LNCaP clone FGC (cell line): Measurements from ENCODE around the gene OR4D1.
"Not testable (repeated sequence)": the region's sequence is repeated elsewhere in the genome, so short reads cannot be mapped to it uniquely, and the experiment has no call there.

Experiments
- DNase-seq: peaks from one replicate; pipeline ENCODE4 v3.0.0-alpha.2; 2011; ENCODE audit warnings: low read depth
- H3K4me3 ChIP-seq: 2 replicates; pipeline ENCODE4 v1.5.1; 2011; ENCODE audit warnings: mild to moderate bottlenecking, low read depth, low read length, control low read depth
- CTCF ChIP-seq: IDR thresholded peaks from 2 replicates; pipeline ENCODE4 v1.5.1; 2012; ENCODE audit warnings: mild to moderate bottlenecking; ENCODE audit not compliant: control insufficient read depth, insufficient read depth; ENCODE audit errors: extremely low read depth

The OR4D1 gene

GRCh38 chr17:58147930-58148434 is at the start of gene OR4D1:
OR4D1 (plus strand) TSS chr17:58148384; CDS start chr17:58155154, 6,770 bp downstream.
- H3K4me3 ChIP-seq, result no peak within 1 kb of the TSS
- TF ChIP-seq CTCF, result no peak
- no peak for DNase-seq

DNA sequence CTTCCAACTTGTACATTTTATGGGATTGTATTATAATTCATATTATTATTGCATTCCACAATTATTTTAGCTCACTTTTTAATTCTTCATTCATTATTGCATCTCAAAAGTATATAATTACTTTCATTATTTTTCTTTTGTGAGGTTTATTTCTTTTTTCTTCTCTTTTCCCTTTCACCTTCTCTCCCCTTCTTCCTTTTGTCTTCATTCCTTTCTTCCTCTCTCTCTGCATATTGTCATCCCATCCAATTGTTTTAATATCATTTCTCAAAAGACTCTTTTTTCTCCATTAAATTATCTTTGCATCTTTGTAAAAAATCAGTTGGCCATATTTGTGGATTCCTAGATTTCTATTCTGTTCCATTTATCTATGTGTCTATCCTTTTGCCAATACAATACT is 47.7 kb upstream of the OR4D1 start:
- TF ChIP-seq CTCF, result no peak
- DNase-seq, result no peak
- H3K4me3 ChIP-seq, result no peak overlapping the region

GRCh38 chr17:58101898-58102297 is 46.3 kb upstream of the OR4D1 start:
- DNase-seq, H3K4me3 ChIP-seq: not testable (repeated sequence)

GRCh38 chr17:58105093-58105492 is 43.1 kb upstream of the OR4D1 start:
- no peak for DNase-seq
- TF ChIP-seq CTCF, result no peak
- no peak overlapping the region for H3K4me3 ChIP-seq

- TF ChIP-seq CTCF, result no peak
- no peak for DNase-seq
- H3K4me3 ChIP-seq, result no peak overlapping the region
These were observed 40.9 kb upstream of the OR4D1 start for GRCh38 chr17:58107306-58107705.

GRCh38 chr17:58109197-58109596 is 39.0 kb upstream of the OR4D1 start:
- no peak for DNase-seq
- TF ChIP-seq CTCF, result no peak
- no peak overlapping the region for H3K4me3 ChIP-seq

DNA sequence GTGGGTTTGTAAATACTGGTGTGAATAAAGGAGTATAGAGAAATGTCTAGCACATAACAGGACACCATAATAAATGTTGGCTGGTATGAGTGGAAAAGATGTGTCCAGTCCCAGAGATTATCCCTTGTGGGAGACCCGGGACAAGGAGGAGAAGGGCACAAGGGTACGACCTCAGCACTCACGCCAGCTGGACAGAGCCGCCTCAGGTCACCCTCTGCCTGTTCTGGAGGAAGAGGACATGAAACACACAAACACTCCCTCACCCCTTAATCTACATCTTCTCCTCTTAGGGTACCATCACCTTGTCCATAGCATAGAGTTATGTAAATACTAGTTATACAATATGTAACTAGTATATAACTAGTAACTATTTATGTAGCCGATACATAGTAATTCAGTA is 38.2 kb upstream of the OR4D1 start:
- no peak for TF ChIP-seq CTCF
- no peak overlapping the region for H3K4me3 ChIP-seq
- DNase-seq, result no peak
